K562 (cell line): ENCODE data around the gene CDT1.

Experiments used
- MYC ChIP-seq, 2 experiments: fragments of 250-450 bp in 1 of 2; sonication (Bioruptor Pico) in 1 of 2; IDR thresholded peaks; 2 replicates each; pipeline versions ENCODE4 v1.5.1 to v1.6.1; 2012 to 2021; ENCODE audit warnings: low read depth in 2 of 2, borderline replicate concordance in 1 of 2, improper control_type of control experiment in 1 of 2, low read length in 1 of 2, mild to moderate bottlenecking in 1 of 2, moderate library complexity in 1 of 2
- ZNF512 ChIP-seq: IDR thresholded peaks from 2 replicates; pipeline ENCODE4 v1.6.1; 2016; ENCODE audit warnings: missing genetic modification characterization, missing compliant biosample characterization

GRCh38 chr16:88800277-88800592 lies 3.4 kb upstream of the CDT1 start:
- TF ChIP-seq ZNF512 (tag) (no peak), MYC (IDR thresholded peaks at IDR 0.05; ENCODE audit: low read depth, low read length) (no peak), MYC (CRISPR knock-in tag; IDR thresholded peaks at IDR 0.05; ENCODE audit: borderline replicate concordance, low read depth) (no peak)
